ENCODE data around the gene PIP5KL1.

PIP5KL1 gene

GRCh38 chr9:127909839-127910273 is 20.7 kb downstream of the PIP5KL1 start:
- TF ChIP-seq CTCF (IDR thresholded peaks at IDR 0.05; ENCODE audit: low read depth, low read length) = no peak
- no peak for DNase-seq (ENCODE audit: low read depth, low spot score)
- in situ Hi-C loops (cut with HindIII; ENCODE audit: low sequenced_read_pairs) = no loop called here
- no peak overlapping the region for H3K4me3 ChIP-seq (ENCODE audit: low read depth, low read length)

GRCh38 chr9:127908660-127908926 is 22.0 kb downstream of the PIP5KL1 start:
- TF ChIP-seq CTCF (IDR thresholded peaks at IDR 0.05; ENCODE audit: low read depth, low read length) = no peak
- H3K4me3 ChIP-seq (ENCODE audit: low read depth, low read length) = no peak overlapping the region
- in situ Hi-C loops (cut with HindIII; ENCODE audit: low sequenced_read_pairs) = no loop called here
- no peak for DNase-seq (ENCODE audit: low read depth, low spot score)

- no peak overlapping the region for H3K4me3 ChIP-seq (ENCODE audit: low read depth, low read length)
- DNase-seq (ENCODE audit: low read depth, low spot score) = no peak
- TF ChIP-seq CTCF (IDR thresholded peaks at IDR 0.05; ENCODE audit: low read depth, low read length) = no peak
- in situ Hi-C loops (cut with HindIII; ENCODE audit: low sequenced_read_pairs) = no loop called here
These were observed 22.5 kb downstream of the PIP5KL1 start for GRCh38 chr9:127907867-127908659.

GRCh38 chr9:127905788-127906191 is 24.8 kb downstream of the PIP5KL1 start:
- H3K4me3 ChIP-seq (ENCODE audit: low read depth, low read length) = no peak overlapping the region
- no peak for TF ChIP-seq CTCF (IDR thresholded peaks at IDR 0.05; ENCODE audit: low read depth, low read length)
- DNase-seq (ENCODE audit: low read depth, low spot score) = no peak
- in situ Hi-C loops (cut with HindIII; ENCODE audit: low sequenced_read_pairs) = no loop called here

GRCh38 chr9:127905004-127905728 is 25.4 kb downstream of the PIP5KL1 start:
- H3K4me3 ChIP-seq (ENCODE audit: low read depth, low read length) = no peak overlapping the region
- in situ Hi-C loops (cut with HindIII; ENCODE audit: low sequenced_read_pairs) = no loop called here
- TF ChIP-seq CTCF (IDR thresholded peaks at IDR 0.05; ENCODE audit: low read depth, low read length) = no peak
- DNase-seq (ENCODE audit: low read depth, low spot score) = no peak

GRCh38 chr9:127904561-127905003 is 26.0 kb downstream of the PIP5KL1 start:
- TF ChIP-seq CTCF (IDR thresholded peaks at IDR 0.05; ENCODE audit: low read depth, low read length) = no peak
- no peak overlapping the region for H3K4me3 ChIP-seq (ENCODE audit: low read depth, low read length)
- in situ Hi-C loops (cut with HindIII; ENCODE audit: low sequenced_read_pairs) = no loop called here
- DNase-seq (ENCODE audit: low read depth, low spot score) = no peak

Measured in astrocyte of the spinal cord (primary cell).